ENCODE measurements around the gene ADGRA1.

DNA sequence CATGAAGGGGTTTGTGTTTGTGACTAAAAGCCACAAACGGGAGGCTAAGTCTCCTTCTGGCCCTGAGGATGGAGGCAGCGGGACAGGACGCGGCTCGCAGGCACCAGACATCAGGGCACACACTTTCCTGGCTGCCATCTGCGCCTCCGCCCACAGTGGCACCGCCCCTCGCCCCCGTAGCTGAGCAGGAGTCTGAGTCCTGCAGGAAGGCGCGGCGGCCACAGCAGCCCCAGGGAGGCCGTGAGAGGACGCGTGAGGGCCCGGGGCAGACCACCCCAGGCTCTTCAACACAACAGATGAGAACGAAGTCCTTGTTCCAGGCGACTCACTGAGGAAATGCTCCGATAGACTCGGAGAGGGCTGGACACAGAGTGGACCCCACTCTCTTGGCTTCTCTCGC is 6.6 kb downstream of the ADGRA1 start:
- no peak for TF ChIP-seq POLR2A (IDR thresholded peaks at IDR 0.05)
- TF ChIP-seq, protein P1, sequence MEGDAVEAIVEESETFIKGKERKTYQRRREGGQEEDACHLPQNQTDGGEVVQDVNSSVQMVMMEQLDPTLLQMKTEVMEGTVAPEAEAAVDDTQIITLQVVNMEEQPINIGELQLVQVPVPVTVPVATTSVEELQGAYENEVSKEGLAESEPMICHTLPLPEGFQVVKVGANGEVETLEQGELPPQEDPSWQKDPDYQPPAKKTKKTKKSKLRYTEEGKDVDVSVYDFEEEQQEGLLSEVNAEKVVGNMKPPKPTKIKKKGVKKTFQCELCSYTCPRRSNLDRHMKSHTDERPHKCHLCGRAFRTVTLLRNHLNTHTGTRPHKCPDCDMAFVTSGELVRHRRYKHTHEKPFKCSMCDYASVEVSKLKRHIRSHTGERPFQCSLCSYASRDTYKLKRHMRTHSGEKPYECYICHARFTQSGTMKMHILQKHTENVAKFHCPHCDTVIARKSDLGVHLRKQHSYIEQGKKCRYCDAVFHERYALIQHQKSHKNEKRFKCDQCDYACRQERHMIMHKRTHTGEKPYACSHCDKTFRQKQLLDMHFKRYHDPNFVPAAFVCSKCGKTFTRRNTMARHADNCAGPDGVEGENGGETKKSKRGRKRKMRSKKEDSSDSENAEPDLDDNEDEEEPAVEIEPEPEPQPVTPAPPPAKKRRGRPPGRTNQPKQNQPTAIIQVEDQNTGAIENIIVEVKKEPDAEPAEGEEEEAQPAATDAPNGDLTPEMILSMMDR (IDR thresholded peaks at IDR 0.05) = no peak
